Cerebellar cortex (tissue), 1 donor: ENCODE data around the gene PTCSC3.

ENCODE experiments used
- DNase-seq: peaks from one replicate; pipeline ENCODE4 v3.0.0-alpha.2; 2015; ENCODE audit warnings: low spot score

The PTCSC3 gene

DNA sequence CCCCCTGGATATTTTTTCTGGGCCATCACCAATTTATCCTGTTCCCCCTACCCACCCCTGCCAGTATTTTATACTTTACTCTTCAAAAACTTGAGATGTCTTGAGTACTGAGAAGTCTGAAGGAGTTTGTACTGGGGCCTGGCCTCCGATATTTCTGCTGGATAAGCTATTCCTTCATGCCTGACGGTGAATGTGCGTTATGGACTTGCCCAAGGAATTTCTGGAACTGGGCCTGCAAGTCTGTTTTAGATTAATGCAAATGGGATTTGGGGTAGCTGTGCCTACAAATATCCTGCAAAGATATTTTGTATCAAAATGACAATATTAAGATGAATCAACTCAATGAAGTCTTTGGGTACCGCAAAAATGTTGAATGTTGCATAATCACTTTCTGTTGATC lies at the start of gene PTCSC3:
TSS of gene PTCSC3 (minus strand) at position 199 of the 400 bp plus-strand sequence.
- DNase-seq = no peak

DNA sequence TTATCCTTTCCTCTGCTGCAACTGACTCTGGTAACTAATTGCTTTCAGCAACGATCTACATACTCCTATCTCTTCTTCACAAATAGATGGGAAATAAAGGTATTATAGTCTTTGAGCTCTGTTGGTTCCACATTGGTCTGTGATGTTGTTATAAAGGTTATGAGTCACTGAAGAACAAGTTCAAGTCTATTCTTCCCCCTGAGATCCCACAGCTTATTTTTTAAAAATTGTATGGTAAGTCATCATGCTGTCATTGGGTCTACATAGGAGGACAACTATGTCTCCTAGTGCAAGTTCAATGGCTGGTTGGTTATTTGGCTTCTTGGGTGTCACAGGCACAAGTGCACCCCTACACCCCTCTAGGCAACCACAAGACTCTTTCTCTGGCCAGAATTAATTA lies 49.6 kb upstream of the PTCSC3 start:
- DNase-seq = no peak

DNA sequence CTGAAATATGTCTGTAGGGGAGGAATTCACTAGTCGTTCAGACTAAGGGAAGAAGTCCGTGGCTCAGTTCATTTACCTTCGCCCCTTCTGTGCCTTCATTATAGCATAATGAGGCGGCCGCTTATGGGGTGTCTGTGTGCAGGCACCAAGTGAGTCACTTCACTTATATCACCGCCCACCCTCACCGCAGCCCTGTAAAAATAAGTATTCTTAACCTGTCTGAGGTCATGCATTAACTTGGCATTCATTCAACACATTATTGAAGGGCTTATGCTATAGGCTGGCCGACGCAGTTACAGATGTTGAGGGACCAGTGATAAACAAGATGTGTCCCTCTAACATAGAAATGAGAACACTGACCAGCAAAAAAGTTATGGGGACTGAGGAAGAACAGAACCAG lies 47.7 kb upstream of the PTCSC3 start:
- no peak for DNase-seq

DNA sequence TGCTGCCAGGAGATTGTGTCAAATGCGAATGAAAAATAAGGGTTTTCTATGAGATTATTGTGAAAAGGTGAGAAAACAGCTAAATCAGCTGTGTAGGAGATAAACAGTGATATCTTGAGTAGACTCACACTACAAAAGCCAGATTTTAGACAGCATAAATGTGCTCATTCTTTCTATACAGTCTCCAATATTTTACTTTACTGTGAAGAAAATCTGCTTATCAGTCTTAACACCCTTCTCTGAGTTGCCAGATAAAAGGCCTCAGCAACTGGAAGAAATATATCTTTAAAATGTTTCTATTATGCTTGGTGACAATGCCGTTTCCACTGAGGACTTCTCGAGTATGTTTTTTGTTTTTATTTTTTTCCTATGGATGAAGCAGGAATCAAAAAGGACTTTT lies 47.0 kb upstream of the PTCSC3 start:
- no peak for DNase-seq

DNA sequence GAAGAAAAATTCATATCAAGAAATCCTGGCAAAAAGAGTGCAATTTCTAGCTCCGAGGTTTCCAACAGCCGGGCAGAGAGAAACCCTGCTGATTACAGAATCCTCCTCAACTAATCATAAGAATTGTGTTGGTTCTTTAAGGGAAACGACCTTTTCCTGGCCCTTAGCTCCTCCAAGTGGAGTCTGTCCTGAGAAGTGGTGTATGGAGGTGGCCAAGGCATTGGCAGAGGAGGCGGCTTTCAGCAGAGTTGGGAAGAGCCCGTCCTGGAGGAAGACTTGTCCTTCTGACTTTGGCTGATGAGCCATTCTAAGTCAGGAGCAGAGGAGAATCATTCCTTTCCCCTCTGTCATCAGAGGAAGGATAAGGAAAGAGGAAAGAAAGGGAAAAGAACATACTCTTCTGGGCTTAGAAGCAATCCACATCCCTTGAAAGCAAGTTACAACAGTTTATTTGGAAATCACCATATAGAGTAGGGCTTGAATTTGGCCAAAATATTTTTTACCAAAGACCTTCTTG lies 46.5 kb upstream of the PTCSC3 start:
- no peak for DNase-seq

DNA sequence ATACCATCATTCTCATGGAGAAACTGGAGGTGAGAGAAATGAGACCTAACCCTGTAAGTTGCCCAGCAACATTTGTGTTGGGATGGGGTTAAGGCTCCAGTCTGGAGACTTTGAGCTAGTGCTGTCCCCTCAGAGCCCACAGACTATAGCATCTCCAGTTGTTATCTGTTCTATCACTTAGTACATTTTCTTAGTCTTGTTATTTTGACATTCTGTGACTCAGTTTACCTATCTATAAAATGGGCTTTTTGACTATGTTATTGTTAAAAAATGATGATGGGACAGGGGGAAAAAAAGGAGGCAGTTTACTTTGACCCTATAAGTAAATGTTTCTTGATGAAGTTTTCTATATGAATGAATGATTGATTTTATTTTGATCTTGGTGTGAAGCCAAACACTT lies 45.8 kb upstream of the PTCSC3 start:
- DNase-seq = no peak

DNA sequence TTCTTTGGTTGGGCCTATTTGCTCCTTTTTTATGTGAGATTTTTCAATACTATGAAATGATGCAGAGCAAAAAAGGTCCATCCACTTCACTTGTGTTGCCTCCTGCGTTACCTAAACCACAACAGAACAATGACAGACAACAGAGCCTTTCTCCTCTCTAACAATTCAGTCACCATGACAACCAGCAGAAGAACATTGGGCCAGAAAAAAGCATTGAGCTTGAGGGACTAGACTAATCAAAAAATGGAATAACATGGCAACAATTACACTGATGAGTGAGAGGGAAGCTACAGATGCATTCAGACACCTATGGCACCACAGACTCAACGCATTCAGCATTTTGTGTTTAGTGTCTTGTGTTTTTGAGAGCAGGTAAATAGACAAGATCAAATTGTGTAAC lies 44.6 kb upstream of the PTCSC3 start:
- DNase-seq = no peak

DNA sequence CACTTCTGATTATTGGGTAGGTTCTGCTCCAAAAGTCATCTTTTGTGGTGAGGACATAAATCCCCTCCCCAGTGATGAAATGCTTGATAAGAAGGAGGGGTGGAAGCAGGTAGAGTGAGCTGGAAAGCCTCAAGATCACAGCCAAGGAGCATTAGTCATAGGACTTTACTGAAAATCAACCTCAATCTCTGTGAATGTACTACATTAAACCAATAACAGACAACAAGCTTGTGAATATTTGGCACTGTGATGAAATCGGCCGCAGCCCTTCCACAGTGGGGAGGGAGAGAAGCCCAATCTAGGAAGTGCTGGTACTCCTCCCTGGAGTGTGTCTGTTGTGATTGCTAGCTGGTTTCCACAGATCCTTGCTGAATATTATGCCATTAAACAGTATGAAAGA lies 41.2 kb upstream of the PTCSC3 start:
- DNase-seq = no peak

DNA sequence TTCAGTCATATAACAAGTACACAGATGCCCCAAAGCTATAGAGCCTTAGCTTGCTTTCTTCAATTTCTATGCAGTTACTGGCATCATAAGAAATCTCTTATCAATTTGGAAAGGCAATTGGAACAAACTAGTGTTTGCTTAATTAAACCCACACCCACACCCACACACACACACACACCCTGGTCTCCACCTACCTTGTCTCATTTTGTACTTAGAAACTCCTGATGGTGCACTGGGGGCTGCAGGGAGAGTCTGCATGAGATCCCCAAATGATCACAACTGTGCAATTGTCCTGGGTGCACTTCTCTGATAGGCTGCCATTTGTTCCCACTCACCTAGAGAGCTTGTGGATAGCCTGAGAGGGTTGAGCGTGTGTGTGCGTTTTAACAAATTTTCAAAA lies 40.5 kb upstream of the PTCSC3 start:
- DNase-seq = no peak

DNA sequence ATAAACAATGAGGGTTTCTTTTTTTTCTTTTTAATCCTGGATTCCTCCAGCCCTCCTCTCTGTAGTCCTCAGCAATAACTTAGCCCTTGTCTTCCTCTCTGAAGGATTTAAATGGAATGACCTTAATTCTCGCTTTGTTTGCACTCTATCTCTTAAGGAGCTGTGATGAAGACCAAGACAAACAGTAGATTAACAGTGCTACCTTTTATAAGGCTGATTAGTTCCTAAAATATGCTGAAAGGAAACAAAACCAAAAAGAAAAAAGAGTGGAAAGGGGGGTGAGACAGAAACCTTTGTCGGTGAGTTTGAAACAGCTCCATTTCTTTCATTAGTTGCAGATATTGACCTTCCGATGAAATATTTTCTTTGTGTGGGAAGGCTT lies 38.7 kb upstream of the PTCSC3 start:
- no peak for DNase-seq

DNA sequence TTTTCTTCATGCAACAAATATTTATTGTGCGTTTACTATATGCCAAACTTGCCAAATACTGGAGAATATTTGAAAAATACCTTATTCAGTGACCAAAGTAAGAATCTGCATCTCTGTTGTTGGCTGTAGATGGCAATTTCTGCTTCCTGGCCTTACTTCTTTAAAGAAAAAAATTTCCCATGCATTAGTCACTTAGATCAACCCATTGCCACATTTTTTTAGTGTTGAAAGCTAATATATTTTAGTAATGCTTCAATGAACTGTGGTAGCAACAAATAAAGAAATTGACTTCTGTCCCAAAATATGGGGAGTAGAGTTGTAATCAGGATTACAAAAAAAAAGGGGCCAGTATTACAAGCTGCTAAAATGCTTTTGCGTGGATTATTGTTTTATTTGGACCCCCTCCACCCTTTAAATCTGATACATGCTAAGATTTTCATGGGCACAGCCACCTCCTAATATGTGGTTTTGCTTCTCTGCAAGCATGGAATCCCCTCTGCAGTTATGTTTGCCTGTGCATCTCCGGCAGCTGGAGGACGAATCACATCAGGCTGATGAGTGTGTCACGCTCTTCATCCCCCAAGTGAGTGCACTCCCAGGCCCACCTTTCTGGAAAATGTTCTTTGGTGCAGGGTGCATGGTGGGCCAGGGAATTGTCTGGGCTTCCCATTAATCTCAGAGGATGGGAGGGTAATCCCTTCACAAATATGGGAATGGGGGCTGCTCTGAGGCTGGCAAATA lies 38.1 kb upstream of the PTCSC3 start:
- no peak for DNase-seq

DNA sequence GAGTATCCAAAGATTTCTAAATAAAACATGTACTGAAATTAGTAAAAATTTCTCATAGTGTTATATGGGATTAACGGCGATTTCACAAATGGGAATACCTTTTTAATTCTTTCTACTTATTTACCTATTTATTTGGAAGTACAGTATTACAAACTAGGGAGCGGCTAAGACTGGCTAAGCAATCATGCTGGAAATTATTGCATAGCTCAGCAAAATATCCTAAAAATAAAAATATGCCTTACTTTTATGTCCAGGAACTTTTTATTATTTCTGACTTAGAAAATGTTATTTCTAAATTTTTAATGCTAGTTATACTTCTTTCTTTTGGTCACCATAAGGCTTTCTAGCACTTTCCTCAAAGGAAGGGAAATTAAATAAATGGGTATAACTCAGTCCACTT lies 36.5 kb upstream of the PTCSC3 start:
- DNase-seq = no peak

DNA sequence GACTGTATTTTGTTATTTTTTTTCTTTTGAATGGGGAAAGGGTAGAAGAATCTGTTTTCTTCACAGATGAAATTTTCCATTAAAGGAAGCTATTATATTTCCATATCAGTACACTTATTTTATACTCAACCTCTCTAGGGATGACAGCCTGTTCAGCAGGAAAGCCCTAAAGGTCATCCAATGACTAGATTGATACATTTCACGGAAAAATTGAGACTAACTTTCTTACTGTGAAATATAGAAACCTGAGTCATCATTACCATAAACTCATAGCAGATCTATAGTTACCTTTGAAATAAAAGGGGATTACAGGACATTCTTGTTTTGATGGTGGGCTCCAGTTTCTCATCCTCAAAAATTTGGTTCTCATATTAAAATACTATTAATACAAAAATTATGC lies 36.1 kb upstream of the PTCSC3 start:
- no peak for DNase-seq

DNA sequence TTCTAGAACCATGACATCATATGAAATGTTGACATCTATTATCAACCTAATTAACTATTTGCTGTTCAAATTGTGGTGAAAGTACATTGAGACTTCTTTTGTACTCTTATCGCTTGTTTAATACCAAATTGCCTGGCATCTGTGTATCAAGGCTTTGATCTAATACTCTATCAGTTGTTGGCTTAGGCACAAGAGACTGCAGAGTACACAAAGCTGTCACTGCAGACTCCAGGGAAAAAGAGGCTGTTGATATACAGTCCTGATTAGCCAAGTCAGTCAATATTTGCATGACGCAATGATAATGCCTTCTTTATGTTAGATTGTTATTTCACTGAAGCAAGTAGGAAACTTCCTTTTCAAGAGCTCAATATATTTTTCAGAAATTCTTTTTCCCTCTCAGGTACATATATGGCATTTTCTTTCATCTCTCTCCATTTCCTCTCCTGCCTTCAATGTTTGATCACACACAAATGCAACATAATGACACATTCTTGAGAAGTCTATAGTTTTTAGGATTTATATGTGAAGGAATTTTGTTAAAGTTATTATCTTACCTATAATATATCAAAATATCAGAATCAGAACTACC lies 32.3 kb upstream of the PTCSC3 start:
- DNase-seq = no peak

DNA sequence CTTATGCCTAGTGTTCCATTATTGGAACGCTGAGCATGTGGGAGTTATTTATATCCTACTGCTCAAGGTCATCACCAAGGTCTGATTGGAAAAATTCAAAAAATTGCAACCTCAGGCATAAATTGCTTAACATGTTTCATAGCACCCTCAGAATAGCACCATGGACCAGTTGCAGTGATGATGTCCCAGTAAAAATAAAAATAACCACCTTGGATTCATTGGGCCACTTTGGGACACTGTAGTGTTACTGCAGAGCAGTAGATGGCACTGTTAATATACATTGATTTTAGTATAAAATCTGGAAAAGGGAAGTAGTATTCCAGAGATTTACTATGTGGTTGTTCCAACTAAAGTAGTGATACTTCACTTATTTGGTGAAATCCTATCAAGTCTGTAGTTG lies 31.0 kb upstream of the PTCSC3 start:
- no peak for DNase-seq

DNA sequence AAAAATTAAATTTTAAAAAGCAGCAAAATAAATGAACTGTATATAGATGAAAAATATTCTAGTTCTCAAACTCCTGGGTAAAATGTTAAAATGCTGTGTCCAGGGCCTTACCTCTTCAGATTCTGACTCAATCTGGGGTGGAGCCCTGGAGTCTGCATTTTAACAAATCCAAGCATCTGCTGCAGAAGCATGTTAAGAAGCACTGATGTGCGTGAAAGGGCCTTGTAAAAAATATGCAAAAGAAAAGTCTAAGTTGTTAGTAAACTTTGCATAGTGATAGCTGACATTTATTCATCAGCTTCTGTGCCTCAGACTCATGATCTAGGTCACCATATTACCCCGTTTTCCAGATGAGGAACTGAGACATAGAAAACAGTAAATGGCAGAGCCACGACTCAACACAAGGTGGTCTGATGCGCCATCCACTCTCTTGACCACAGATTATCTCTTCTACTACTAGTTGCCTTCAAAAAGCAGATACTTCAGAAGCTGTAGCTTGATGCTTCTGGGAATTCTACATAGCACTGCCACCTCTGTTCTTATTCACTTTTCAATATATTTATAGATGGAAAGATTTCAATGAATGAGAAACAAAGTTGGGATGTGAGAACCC lies 28.0 kb upstream of the PTCSC3 start:
- no peak for DNase-seq

DNA sequence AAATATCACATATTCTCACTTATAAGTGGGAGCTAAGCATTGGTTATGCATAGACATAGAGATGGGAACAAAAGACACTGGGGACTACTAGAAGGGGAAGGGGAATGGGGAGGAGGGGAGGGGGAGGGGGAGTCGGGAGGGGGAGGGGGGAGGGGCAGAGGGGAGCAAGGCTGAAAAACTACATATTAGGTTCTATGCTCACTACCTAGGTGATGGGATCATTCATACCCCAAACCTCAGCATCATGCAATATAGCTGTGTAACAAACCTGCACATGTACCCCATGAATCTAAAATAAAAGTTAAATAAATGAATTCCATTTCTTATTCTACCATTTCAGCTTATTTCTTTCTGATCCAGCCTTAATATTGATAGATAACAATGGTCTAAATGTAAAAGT lies 21.9 kb upstream of the PTCSC3 start:
- no peak for DNase-seq

DNA sequence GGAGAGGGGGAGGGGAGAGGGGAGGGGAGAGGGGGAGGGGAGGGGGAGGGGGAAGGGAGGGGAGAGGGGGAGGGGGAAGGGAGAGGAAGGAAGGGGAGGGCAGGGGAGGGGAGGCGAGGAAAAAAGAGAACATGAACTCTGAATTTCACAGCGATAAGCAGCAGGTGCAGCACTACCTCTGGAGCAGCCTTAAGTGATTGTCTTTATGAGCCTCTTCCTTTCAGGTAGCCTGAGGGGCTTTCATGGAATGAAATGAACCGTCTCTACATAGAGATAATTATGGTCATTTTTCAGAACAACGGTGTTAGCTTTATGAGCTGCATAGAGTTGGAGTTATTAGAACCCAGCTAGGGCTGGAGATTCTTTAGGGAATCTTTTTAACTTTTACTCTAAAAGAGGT lies 18.1 kb upstream of the PTCSC3 start:
- DNase-seq = no peak

DNA sequence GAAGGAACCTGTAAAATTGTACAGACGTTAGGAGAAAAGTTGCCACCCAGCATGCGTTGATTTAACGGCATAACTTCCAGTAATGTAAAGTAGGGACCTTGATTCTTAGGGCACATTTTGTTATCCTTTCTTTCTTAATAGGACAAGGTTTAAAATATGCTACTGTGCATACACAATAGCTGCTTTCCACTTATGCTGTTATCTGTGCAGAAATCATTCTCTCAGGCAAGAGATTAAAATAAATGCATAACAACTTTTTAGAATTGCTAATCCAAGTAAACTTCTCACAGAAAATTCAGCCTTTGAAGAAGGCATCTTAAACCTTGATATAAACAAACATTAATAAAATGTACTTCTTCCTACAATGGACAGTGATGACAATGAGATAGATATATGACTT lies 16.0 kb upstream of the PTCSC3 start:
- no peak for DNase-seq

DNA sequence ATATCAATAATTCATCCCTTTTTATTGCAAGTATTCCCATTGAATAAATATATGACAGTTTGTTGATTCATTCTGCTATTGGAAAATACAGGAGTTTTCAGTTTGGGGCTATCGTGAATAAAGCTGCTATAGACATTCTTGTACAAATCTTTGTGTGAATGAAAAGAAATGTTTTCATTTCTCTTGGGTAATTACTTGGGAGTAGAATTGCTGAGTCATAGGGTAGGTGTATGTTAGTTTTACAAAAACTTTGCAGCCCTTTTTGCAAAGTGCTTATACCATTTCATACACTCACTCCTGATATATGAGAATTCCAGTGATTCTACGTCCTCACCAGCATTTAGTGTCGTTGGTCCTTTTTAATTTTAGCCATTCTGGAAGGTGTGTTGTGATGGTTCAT lies 6.9 kb upstream of the PTCSC3 start:
- DNase-seq = no peak

DNA sequence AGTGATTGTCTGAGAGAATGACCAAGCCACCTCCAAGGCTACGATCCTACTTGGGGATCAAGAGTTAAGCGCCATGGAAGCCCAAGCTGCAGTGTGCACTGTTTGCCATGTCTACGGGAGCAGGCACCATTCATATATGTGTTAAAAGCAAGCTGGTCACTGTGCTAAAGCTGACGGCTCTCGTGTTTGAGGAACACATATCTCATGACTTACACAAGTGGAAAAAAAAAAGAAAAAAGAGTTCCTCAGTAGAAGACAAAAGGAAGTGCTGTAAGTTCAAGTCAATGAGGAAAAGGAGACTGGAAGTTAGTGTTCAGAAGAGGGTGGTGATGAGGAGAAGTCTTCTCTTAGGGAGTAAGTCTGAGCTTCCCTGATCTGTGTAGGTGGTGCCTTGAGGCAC lies 4.9 kb upstream of the PTCSC3 start:
- DNase-seq = no peak

DNA sequence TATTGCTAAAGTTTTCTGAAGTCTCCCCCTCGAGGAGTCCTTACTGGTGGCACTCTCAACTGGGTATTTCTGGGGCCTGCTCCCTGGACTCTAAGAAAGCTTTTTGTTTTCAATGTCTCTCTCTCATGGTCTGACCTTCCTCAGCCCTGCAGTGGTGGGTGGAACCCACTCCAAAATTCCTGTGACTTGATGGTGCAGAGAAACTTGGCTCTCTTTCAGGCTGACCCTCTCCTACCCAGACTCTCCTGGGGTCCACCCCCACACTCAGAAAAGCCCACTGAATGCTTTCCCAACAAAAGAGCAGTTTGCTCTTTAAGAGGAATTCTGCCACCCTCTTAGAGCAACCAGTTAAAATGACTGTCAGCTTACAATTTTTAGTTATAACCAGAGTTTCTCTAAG lies 967 bp upstream of the PTCSC3 start:
- DNase-seq = no peak

DNA sequence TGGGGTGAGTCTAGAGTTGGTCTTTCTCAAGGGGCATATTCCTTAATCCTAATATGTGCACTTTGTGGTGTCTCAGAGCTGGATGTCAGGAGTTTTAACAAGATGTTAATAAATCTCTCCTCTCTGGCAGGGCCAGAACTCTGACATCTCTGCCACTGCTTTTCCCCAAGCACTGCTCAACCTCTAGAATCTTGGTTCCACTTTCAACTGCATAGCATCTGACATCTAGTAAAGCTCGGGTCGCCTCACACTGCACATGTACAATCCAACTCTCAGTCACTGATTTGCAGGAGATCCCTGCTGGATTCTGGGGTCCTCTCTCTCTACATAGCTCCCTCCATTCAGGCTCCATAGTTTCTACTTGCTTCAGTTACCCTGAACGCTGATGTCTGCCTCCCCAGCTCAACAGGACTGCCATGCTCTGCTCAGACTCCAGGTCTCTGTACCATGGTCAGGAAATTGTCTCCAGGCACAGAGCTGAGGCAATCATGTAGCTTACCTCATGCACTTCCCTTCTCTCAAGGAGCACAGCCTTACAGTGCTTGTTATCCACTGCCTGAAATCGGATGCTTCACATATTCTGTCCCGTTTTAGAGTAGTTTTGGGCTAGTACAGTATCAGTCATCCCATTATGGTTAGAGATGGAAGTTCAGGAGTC lies 1.6 kb downstream of the PTCSC3 start:
- no peak for DNase-seq
